Epithelial cell of prostate (primary cell): ENCODE measurements around the gene ERCC6L.

Source experiments
- DNase-seq: peaks from one replicate; pipeline ENCODE4 v3.0.0-alpha.2; 2011; ENCODE audit warnings: low read depth, low spot score
- H3K27ac ChIP-seq: fragments of 450-650 bp; 2 replicates; pipeline ENCODE4 v1.5.1; 2017; ENCODE audit warnings: mild to moderate bottlenecking

The ERCC6L gene, protein sequence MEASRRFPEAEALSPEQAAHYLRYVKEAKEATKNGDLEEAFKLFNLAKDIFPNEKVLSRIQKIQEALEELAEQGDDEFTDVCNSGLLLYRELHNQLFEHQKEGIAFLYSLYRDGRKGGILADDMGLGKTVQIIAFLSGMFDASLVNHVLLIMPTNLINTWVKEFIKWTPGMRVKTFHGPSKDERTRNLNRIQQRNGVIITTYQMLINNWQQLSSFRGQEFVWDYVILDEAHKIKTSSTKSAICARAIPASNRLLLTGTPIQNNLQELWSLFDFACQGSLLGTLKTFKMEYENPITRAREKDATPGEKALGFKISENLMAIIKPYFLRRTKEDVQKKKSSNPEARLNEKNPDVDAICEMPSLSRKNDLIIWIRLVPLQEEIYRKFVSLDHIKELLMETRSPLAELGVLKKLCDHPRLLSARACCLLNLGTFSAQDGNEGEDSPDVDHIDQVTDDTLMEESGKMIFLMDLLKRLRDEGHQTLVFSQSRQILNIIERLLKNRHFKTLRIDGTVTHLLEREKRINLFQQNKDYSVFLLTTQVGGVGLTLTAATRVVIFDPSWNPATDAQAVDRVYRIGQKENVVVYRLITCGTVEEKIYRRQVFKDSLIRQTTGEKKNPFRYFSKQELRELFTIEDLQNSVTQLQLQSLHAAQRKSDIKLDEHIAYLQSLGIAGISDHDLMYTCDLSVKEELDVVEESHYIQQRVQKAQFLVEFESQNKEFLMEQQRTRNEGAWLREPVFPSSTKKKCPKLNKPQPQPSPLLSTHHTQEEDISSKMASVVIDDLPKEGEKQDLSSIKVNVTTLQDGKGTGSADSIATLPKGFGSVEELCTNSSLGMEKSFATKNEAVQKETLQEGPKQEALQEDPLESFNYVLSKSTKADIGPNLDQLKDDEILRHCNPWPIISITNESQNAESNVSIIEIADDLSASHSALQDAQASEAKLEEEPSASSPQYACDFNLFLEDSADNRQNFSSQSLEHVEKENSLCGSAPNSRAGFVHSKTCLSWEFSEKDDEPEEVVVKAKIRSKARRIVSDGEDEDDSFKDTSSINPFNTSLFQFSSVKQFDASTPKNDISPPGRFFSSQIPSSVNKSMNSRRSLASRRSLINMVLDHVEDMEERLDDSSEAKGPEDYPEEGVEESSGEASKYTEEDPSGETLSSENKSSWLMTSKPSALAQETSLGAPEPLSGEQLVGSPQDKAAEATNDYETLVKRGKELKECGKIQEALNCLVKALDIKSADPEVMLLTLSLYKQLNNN

GRCh38 chrX:72238721-72239475, at the start of gene ERCC6L:
ERCC6L (minus strand) TSS chrX:72239027; CDS start chrX:72238911, 116 bp downstream.
- no peak within 1 kb of the TSS for H3K27ac ChIP-seq
- peak; percentile 24 for DNase-seq

DNA sequence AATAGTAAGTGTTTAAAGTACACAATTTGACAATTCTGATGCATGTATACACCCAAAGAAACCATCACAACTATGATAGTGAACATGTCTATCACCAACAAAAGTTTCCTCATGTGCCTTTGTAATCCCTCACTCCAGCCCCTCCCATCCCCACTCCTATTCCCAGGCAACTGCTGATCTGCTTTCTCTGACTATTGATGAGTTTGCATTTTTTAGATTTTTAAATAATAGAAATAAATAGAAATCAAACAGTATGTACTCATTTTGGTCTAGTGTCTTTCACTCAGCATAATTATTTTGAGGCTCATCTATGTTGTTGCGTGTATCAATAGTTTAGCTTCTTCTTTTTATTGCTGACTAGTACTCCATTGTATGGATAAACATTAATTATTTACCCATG, 43.5 kb upstream of the ERCC6L start:
- DNase-seq = no peak
- H3K27ac ChIP-seq = no peak overlapping the region

DNA sequence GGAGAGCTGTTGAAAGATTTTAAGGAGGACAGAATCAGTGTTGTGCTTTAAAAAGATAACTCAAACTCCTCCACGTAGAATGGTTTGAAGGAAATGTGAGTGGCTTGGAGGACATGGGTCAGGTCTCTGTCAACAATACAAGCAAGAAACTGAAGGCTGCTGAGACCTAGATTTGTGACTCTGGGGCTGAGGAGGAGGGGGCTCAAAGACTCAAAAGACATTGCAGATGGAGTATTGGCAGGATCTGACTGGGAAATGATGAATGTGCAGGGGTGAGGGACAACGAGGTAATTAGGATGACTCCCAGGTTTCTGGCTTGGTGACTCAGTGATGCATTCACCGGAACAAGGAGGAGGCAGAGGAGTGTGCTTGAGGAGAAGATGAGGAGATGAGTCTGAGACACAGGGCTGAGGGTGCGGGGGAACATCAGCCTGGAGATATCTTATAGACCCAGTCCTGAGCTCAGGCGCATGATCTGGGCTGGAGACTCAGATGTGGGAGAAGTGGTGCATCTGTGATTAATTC, 41.6 kb upstream of the ERCC6L start:
- H3K27ac ChIP-seq = no peak overlapping the region
- DNase-seq = no peak

GRCh38 chrX:72276478-72276953, 37.7 kb upstream of the ERCC6L start:
- DNase-seq = no peak
- peak overlapping the region; percentile 83 for H3K27ac ChIP-seq

DNA sequence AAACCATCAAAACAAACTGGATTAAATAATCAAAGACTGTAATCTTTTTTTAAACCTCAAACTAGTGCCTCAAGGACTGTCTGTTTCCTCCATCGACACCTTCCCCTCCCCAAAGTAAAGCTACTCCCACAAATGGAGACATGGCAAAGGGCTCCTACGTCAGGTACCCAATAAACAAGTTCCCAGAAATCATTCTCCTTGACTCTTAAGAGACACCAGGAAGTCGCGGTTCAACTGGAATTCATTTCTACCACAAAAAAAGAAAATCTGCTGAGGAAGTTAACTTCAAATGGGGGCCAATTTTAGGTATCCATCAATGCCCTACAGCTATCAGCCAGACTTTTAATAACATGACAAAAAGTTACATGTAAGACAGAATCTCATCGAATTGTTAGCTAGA, 35.7 kb upstream of the ERCC6L start:
- H3K27ac ChIP-seq = peak overlapping the region; percentile 83
- no peak for DNase-seq

GRCh38 chrX:72273718-72274117, 34.9 kb upstream of the ERCC6L start:
- no peak for DNase-seq
- peak overlapping the region; percentile 83 for H3K27ac ChIP-seq

GRCh38 chrX:72272868-72273267, 34.0 kb upstream of the ERCC6L start:
- no peak for DNase-seq
- H3K27ac ChIP-seq = peak overlapping the region; percentile 83

- H3K27ac ChIP-seq = peak overlapping the region; percentile 83
- no peak for DNase-seq
These were observed 33.0 kb upstream of the ERCC6L start for GRCh38 chrX:72271812-72272211.

- H3K27ac ChIP-seq = peak overlapping the region; percentile 83
- DNase-seq = no peak
These were observed 32.4 kb upstream of the ERCC6L start for GRCh38 chrX:72271091-72271788.

GRCh38 chrX:72270316-72270866, 31.6 kb upstream of the ERCC6L start:
- peak overlapping the region; percentile 83 for H3K27ac ChIP-seq
- DNase-seq = no peak

GRCh38 chrX:72269671-72270251, 30.9 kb upstream of the ERCC6L start:
- H3K27ac ChIP-seq = peak overlapping the region; percentile 83
- DNase-seq = no peak

DNA sequence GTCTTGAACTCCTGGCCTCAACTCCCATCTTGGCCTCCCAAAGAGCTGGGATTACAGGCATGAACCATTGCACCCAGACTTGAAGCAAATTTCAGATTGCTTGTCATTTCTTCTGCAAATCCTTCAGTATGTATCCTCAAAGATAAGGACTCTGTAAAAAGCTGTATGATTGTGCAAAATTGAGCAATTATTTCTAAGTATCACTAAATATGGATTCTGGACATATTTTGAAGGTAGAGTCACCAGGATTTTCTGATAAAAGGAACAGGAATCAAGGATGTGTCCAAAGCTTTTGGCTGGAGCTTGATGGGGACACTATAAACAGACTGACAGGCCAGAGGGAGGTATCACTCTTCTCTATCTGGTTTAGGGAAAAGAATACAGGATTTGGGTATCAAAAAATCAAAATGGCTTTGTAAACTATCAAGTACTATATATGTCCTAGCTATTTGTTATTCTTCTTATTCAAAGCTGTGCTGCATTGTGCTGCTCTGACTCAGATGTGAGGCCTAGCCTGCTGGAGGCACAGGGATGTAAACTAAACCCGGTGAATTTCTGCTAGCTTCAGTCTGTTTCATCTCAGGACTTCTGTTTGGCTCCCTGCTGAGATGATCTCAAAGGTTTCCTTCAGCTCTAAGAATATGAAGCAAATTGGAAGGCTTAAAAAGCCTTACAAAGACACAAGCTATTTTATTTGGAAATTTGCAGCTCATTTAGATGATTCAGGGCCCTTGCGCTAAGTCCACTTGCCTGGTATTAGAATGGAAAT, 30.0 kb upstream of the ERCC6L start:
- H3K27ac ChIP-seq = peak overlapping the region; percentile 83

GRCh38 chrX:72265263-72265662, 26.4 kb upstream of the ERCC6L start:
- H3K27ac ChIP-seq = no peak overlapping the region
- DNase-seq = no peak

More for the DNA sequence above, 30.0 kb upstream of the ERCC6L start:
- DNase-seq = no peak

DNA sequence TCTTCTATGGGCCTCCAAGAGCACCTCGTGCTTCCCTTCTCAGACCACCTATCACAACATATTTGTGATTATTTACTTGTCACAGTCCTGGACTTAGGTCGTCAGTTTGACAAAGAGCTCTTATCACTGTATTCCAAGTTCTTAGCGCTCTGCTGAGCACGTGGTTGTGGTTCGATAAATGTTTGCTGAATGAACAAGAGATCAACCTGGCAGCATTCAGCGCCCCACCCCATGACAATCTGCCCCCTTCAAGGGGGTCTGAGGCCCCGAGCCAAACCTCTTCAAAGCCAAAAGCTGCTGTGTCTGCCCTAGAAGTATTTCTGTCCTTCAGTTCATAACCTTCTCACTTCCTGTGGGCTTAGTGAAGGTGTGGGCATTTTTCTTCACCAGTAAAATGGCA, 23.2 kb upstream of the ERCC6L start:
- H3K27ac ChIP-seq = no peak overlapping the region
- no peak for DNase-seq

- no peak overlapping the region for H3K27ac ChIP-seq
- no peak for DNase-seq
These were observed 21.6 kb upstream of the ERCC6L start for GRCh38 chrX:72260448-72260847.

GRCh38 chrX:72258174-72258573, 19.3 kb upstream of the ERCC6L start:
- H3K27ac ChIP-seq = no peak overlapping the region
- DNase-seq = no peak

DNA sequence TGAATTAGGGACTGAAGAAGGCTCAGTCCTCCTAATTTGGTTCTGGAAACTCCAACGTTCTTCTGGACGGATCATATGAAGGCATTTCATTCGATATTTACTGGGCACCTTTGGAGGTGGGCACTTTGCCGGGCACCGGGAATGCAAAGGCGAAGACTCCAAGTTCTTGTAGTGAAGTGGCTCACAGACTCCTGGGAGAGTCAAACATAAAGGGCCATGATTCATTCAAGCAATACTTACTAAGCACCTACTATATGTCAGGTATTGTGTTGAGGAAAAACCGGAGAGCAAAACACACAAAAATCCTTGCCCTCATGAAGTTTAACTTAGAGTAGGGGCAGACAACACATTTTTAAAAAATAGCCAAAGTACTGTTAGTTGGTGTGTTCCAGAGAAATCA, 17.0 kb upstream of the ERCC6L start:
- no peak overlapping the region for H3K27ac ChIP-seq
- DNase-seq = no peak
